ENCODE data around the gene HYAL2. TPM values are rescaled to one million over a fixed set of nuclear protein-coding genes. Genes with fewer than 3 reads are reported as not detected.
"Not testable (repeated sequence)": the region's sequence is repeated elsewhere in the genome, so short reads cannot be mapped to it uniquely, and the experiment has no call there.

Gene HYAL2
- total RNA-seq, 2 donors from 2014 or later: 53.4 to 103 TPM

- DNase-seq: no peak
- intact Hi-C loops (cut with DNase I): no loop called here
- ATAC-seq: no peak
These were observed 24.4 kb downstream of the HYAL2 start for GRCh38 chr3:50297896-50298725.

GRCh38 chr3:50297384-50297775, 25.2 kb downstream of the HYAL2 start:
- ATAC-seq: no peak
- intact Hi-C loops (cut with DNase I): no loop called here
- no peak for DNase-seq

GRCh38 chr3:50296721-50297383, 25.7 kb downstream of the HYAL2 start:
- no peak for DNase-seq
- intact Hi-C loops (cut with DNase I): no loop called here
- ATAC-seq: no peak

GRCh38 chr3:50295553-50296431, 26.8 kb downstream of the HYAL2 start:
- intact Hi-C loops (cut with DNase I): no loop called here
- ATAC-seq (no peak), DNase-seq (no peak)

GRCh38 chr3:50294492-50295403, 27.8 kb downstream of the HYAL2 start:
- intact Hi-C loops (cut with DNase I): no loop called here
- no peak for DNase-seq
- ATAC-seq: no peak

GRCh38 chr3:50294089-50294488, 28.5 kb downstream of the HYAL2 start:
- intact Hi-C loops (cut with DNase I): no loop called here
- DNase-seq (no peak), ATAC-seq (no peak)

GRCh38 chr3:50293079-50293801, 29.3 kb downstream of the HYAL2 start:
- DNase-seq (no peak), ATAC-seq (no peak)
- intact Hi-C loops (cut with DNase I): no loop called here

- ATAC-seq: peak; percentile 95 to 96
- DNase-seq: peak; percentile 99
- intact Hi-C loops (cut with DNase I): no loop called here
These were observed 30.1 kb downstream of the HYAL2 start, which contains the start of gene IFRD2 for GRCh38 chr3:50292159-50293078. TSS of gene IFRD2 (minus strand) at chr3:50292429. CDS start at chr3:50292274, 155 bp downstream.

GRCh38 chr3:50290161-50290641, 32.3 kb downstream of the HYAL2 start:
- DNase-seq: no peak
- ATAC-seq: no peak
- intact Hi-C loops (cut with DNase I): no loop called here

GRCh38 chr3:50289130-50289529, 33.4 kb downstream of the HYAL2 start:
- ATAC-seq (no peak), DNase-seq (no peak)
- intact Hi-C loops (cut with DNase I): no loop called here

- intact Hi-C loops (cut with DNase I): no loop called here
- ATAC-seq (no peak), DNase-seq (no peak)
These were observed 34.0 kb downstream of the HYAL2 start for GRCh38 chr3:50288387-50289007.

- intact Hi-C loops (cut with DNase I): no loop called here
- DNase-seq (no peak), ATAC-seq (peak in 1 of 2 donors; percentile 58)
These were observed 35.3 kb downstream of the HYAL2 start for GRCh38 chr3:50287262-50287661.

- ATAC-seq (peak in 1 of 2 donors; percentile 2), DNase-seq (no peak)
- intact Hi-C loops (cut with DNase I): no loop called here
These were observed 36.0 kb downstream of the HYAL2 start for GRCh38 chr3:50286322-50287227.

GRCh38 chr3:50284121-50284520, 38.4 kb downstream of the HYAL2 start:
- DNase-seq; intact Hi-C loops (cut with DNase I); ATAC-seq: not testable (repeated sequence)

All from left cardiac atrium (tissue), 4 donors.